NCI-H146 treated with DMSO at 0.1 percent for 48 hours (cell line): ENCODE results near the gene DNAH6.

Experiments used
- DNase-seq: peaks from one replicate; lab custom pipeline; 2025; ENCODE audit not compliant: unreplicated experiment; lab: John Stamatoyannopoulos, UW

DNAH6 gene

GRCh38 chr2:84788498-84788897 is 272.2 kb downstream of the DNAH6 start:
- DNase-seq = no peak

GRCh38 chr2:84792856-84793522 is 276.7 kb downstream of the DNAH6 start:
- DNase-seq = no peak

- DNase-seq = no peak
Measured at GRCh38 chr2:84793641-84794040, 277.3 kb downstream of the DNAH6 start.

- DNase-seq = no peak
Measured at GRCh38 chr2:84796798-84797197, 280.5 kb downstream of the DNAH6 start.

- no peak for DNase-seq
Measured at GRCh38 chr2:84797271-84797670, 281.0 kb downstream of the DNAH6 start.

- no peak for DNase-seq
Measured at GRCh38 chr2:84799772-84800171, 283.5 kb downstream of the DNAH6 start.

GRCh38 chr2:84800194-84800805 is 284.0 kb downstream of the DNAH6 start:
- no peak for DNase-seq

GRCh38 chr2:84801811-84802210 is 285.5 kb downstream of the DNAH6 start:
- no peak for DNase-seq

- DNase-seq = no peak
Measured at GRCh38 chr2:84805250-84805958, 289.1 kb downstream of the DNAH6 start.

- no peak for DNase-seq
Measured at GRCh38 chr2:84807063-84807485, 290.8 kb downstream of the DNAH6 start.

- no peak for DNase-seq
Measured at GRCh38 chr2:84808279-84808678, 292.0 kb downstream of the DNAH6 start.

GRCh38 chr2:84811839-84812431 is 295.6 kb downstream of the DNAH6 start:
- no peak for DNase-seq

- DNase-seq = no peak
Measured at GRCh38 chr2:84815146-84815545, 298.8 kb downstream of the DNAH6 start.

GRCh38 chr2:84816426-84817026 is 300.2 kb downstream of the DNAH6 start:
- no peak for DNase-seq

GRCh38 chr2:84817239-84817655 is 300.9 kb downstream of the DNAH6 start:
- no peak for DNase-seq

- no peak for DNase-seq
Measured at GRCh38 chr2:84821806-84822205, 305.5 kb downstream of the DNAH6 start.

- DNase-seq = no peak
Measured at GRCh38 chr2:84823229-84823628, 306.9 kb downstream of the DNAH6 start.

- DNase-seq = no peak
Measured at GRCh38 chr2:84823788-84824187, 307.5 kb downstream of the DNAH6 start.

- DNase-seq = no peak
Measured at GRCh38 chr2:84827978-84828575, 311.8 kb downstream of the DNAH6 start.

GRCh38 chr2:84829693-84830092 is 313.4 kb downstream of the DNAH6 start:
- DNase-seq = no peak

GRCh38 chr2:84830095-84830494 is 313.8 kb downstream of the DNAH6 start:
- no peak for DNase-seq
